ENCODE data around the gene KDM4C.

GRCh38 chr9:7094576-7094975 lies 336.8 kb downstream of the KDM4C start:
- TF ChIP-seq POLR2A (IDR thresholded peaks at IDR 0.05; ENCODE audit: low read depth, low read length) = no peak
- TF ChIP-seq TAF1 (IDR thresholded peaks at IDR 0.05; ENCODE audit: borderline replicate concordance, low read depth, low read length) = no peak
